Naive B cell (primary cell): Measurements from ENCODE around the gene C20orf204. TPM values are rescaled to one million over a fixed set of nuclear protein-coding genes. Genes with fewer than 3 reads are reported as not detected.
"Not testable (repeated sequence)": the region's sequence is repeated elsewhere in the genome, so short reads cannot be mapped to it uniquely, and the experiment has no call there.

Source experiments
- ATAC-seq, 2 donors: fragments of 150-1000 bp; cut with Tn5 transposase; 2 replicates each; pipeline ENCODE4 v1.10.0; 2021; ENCODE audit warnings: low read depth in 2 of 2, mild to moderate bottlenecking in 2 of 2, moderate library complexity in 2 of 2
- DNase-seq: peaks from one replicate; pipeline ENCODE4 v3.0.0; 2022
- H3K27ac Mint-ChIP-seq, 6 donors: one replicate each; pipeline ENCODE4 v1.8.0; 2020 to 2022; ENCODE audit warnings: mild to moderate bottlenecking in 6 of 6, mixed read lengths in 6 of 6, moderate library complexity in 5 of 6, inconsistent platforms in 2 of 6
- H3K27me3 Mint-ChIP-seq, 3 donors: one replicate each; pipeline ENCODE4 v1.8.0; 2021 to 2022; ENCODE audit warnings: mixed read lengths in 3 of 3, mild to moderate bottlenecking in 1 of 3
- H3K36me3 Mint-ChIP-seq, 2 donors: one replicate each; pipeline ENCODE4 v1.8.0; 2020 to 2022; ENCODE audit warnings: mixed read lengths in 2 of 2, inconsistent platforms in 1 of 2, mild to moderate bottlenecking in 1 of 2
- H3K4me1 Mint-ChIP-seq, 3 donors: one replicate each; pipeline ENCODE4 v1.8.0; 2020 to 2022; ENCODE audit warnings: mixed read lengths in 3 of 3, inconsistent platforms in 1 of 3, mild to moderate bottlenecking in 1 of 3, moderate library complexity in 1 of 3
- H3K4me3 Mint-ChIP-seq, 8 donors: one replicate each; pipeline ENCODE4 v1.8.0; 2020 to 2022; ENCODE audit warnings: mild to moderate bottlenecking in 8 of 8, mixed read lengths in 8 of 8, moderate library complexity in 8 of 8, inconsistent platforms in 2 of 8
- H3K9me3 Mint-ChIP-seq, 7 donors: one replicate each; pipeline ENCODE4 v1.8.0; 2020 to 2022; ENCODE audit warnings: mixed read lengths in 7 of 7, mild to moderate bottlenecking in 5 of 7, inconsistent platforms in 2 of 7, moderate library complexity in 1 of 7
- polyA plus RNA-seq, 6 donors: library from polyadenylated mRNA; unstranded; fragments of 300-500 nt; fragmentation: Illumina TruSeq; gene quantifications; one replicate each; pipeline ENCODE4 v1.2.3, GENCODE V29; 2021; ENCODE audit warnings: low read depth in 6 of 6

Gene C20orf204
- polyA plus RNA-seq, 6 donors from 2014 or later: 0.05 TPM; not detected in 5

DNA sequence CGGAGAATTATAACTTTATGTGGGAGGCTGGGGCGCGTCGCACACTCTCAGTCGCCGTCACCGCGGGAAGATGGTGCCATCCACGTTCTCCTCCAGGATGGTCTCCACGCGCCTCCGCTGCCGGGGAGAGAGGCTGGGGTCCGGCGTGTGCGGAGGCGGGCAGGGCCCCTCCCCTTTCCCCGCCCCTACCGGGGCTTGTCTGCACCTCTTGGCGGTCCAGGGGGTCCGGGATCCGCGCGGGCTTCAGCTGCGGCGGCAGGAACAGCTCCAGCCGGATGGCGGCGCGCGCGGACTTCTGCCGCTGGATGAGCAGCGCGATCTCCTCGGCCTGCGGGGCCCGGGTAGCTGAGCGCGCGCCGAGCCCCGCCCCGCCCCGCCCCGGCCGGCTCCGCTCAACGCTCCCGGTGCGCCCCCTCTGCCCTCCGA lies 47.4 kb downstream of the C20orf204 start:
- peak overlapping the region; percentile 76 to 90 (median 82) for H3K4me3 Mint-ChIP-seq
- no peaks in the 10 kb centered on the region for H3K36me3 Mint-ChIP-seq
- H3K9me3 Mint-ChIP-seq: peaks cover 0 to 7% (median 0%) of the 10 kb centered on the region in 7 donors
- DNase-seq: peak; percentile 66
- peaks cover 36 to 47% (median 44%) of the 10 kb centered on the region in 3 donors for H3K4me1 Mint-ChIP-seq
- peaks cover under 1 to 13% (median 6%) of the 10 kb centered on the region in 3 donors for H3K27me3 Mint-ChIP-seq
- H3K27ac Mint-ChIP-seq: peak overlapping the region in 2 of 6 donors; percentile 89 to 93
- peak; percentile 18 to 21 for ATAC-seq

DNA sequence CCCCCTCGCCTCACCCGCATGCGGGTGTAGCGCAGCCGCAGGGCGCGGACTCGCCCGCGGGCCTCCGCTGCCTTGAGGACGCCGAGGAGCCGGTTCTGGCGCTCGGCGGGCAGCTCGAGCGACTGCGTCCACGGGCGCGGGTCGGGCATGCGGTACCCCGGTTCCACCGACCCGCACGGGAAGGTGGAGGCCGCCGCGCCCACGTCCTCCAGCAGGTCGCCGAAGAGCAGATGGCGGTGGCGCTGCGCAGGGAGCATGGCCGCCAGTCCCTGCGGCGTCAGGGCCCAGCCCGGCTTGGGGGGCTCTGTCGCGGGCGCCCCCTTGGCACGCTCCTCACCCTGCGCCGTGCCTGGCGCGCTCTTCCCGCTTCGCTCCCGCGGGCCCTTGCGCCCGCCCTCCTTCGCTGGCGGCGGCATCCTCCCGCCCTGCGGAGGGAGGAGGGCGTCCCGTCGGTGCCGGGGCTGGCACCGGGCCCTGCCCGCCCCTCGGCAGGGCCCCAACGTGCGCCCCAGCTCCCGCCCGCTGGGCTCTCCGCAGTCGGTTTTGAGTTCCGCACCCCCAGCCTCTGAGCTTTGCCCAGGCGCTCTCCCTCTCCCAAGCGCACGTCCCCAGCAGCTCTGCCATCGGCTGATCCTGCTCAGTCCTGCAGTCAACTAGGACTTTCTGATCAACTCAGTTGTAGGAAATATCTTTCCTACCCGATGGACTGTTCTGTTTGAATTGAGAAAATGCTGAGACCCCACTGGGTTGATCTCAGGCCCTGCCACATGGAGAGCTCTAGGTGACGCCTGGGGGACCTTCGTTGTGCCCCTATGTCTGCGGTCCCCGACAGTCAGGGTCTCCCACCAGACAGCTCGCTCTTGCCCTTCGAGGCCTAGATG lies 48.1 kb downstream of the C20orf204 start, which contains the start of gene LKAAEAR1:
TSS of gene LKAAEAR1 (minus strand) at position 595 of the 881 bp plus-strand sequence. CDS start at position 416, 179 bp downstream.
- Mint-ChIP-seq H3K27me3 (peaks cover 6 to 13% (median 7%) of the 10 kb centered on the region in 3 donors), H3K4me1 (peaks cover 36 to 47% (median 37%) of the 10 kb centered on the region in 3 donors), H3K36me3 (no peaks in the 10 kb centered on the region), H3K9me3 (peaks cover 0 to 7% (median 0%) of the 10 kb centered on the region in 7 donors), H3K4me3 (peak within 1 kb of the TSS; percentile 80 to 94 (median 92)), H3K27ac (peak within 1 kb of the TSS in 5 of 6 donors; percentile 59 to 93 (median 72))
- ATAC-seq (no peak), DNase-seq (no peak)

DNA sequence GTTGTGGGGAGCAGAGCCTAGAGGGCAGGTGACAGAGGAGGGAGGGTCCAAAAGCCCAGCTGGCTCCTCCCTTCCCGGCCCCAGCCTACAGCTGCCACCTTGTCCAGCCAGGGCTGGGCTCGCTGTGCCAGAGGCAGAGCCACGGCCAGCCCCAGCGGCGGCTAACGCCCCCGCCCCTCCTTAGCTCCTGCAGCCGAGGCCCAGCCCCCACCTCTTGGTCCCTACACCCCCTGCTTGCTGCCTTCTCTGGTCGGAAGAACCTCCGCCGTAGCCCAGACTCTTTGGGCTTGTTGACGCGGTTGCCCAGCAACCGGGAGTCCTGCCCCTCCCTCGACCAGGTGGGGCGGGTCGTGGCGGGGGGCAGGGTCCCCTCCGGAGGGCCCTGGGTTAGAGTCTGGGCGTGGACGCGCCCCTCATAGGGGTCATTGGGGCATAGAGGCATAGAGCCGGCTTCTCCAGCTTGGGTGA lies 48.7 kb downstream of the C20orf204 start:
- ATAC-seq (no peak), DNase-seq (no peak)
- peak overlapping the region in 5 of 6 donors; percentile 15 to 89 (median 59) for H3K27ac Mint-ChIP-seq
- H3K27me3 Mint-ChIP-seq: peaks cover 6 to 13% (median 7%) of the 10 kb centered on the region in 3 donors
- H3K4me3 Mint-ChIP-seq: peak overlapping the region in 7 of 8 donors; percentile 80 to 94 (median 92)
- peaks cover 0 to 7% (median 0%) of the 10 kb centered on the region in 7 donors for H3K9me3 Mint-ChIP-seq
- H3K4me1 Mint-ChIP-seq: peaks cover 36 to 47% (median 36%) of the 10 kb centered on the region in 3 donors
- no peaks in the 10 kb centered on the region for H3K36me3 Mint-ChIP-seq

DNA sequence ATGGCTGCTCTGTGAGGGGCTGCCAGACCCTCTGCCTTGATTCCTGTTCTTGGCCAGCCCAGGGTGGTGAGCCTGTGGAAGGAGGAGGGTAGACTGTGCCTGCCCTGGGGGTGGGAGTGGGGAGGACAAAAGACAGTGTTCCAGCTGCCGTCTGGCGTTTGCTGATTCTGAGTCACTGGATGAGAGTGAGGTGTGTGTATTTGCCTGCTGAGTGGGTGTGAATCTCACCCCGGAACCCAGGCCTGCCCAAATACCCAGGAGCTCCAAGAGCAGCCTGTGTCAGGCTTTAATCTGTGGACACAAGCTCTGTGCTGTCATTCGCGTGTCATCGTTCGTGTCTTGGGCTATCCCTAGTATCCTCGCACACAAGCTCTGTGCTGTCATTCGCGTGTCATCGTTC lies 50.8 kb downstream of the C20orf204 start:
- H3K27me3 Mint-ChIP-seq: peaks cover 6 to 13% (median 7%) of the 10 kb centered on the region in 3 donors
- H3K36me3 Mint-ChIP-seq: no peaks in the 10 kb centered on the region
- peaks cover 0 to 7% (median 0%) of the 10 kb centered on the region in 7 donors for H3K9me3 Mint-ChIP-seq
- peaks cover 19 to 30% (median 29%) of the 10 kb centered on the region in 3 donors for H3K4me1 Mint-ChIP-seq
- no peak overlapping the region for H3K4me3 Mint-ChIP-seq
- DNase-seq (no peak), ATAC-seq (no peak)
- H3K27ac Mint-ChIP-seq: peak overlapping the region in 1 of 6 donors; percentile 20

DNA sequence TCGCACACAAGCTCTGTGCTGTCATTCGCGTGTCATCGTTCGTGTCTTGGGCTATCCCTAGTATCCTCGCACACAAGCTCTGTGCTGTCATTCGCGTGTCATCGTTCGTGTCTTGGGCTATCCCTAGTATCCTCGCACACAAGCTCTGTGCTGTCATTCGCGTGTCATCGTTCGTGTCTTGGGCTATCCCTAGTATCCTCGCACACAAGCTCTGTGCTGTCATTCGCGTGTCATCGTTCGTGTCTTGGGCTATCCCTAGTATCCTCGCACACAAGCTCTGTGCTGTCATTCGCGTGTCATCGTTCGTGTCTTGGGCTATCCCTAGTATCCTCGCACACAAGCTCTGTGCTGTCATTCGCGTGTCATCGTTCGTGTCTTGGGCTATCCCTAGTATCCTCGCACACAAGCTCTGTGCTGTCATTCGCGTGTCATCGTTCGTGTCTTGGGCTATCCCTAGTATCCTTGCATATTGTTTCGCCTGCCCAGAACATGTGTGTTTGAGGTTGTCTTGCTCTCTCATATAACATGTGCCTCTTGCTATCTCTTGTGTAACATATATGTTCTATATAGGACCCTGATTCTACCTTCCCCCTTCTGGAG lies 51.3 kb downstream of the C20orf204 start:
- peaks cover 15 to 28% (median 26%) of the 10 kb centered on the region in 3 donors for H3K4me1 Mint-ChIP-seq
- not testable (repeated sequence) for DNase-seq, H3K4me3 Mint-ChIP-seq, H3K27ac Mint-ChIP-seq, ATAC-seq, H3K36me3 Mint-ChIP-seq, H3K9me3 Mint-ChIP-seq
- peaks cover 6 to 13% (median 7%) of the 10 kb centered on the region in 3 donors for H3K27me3 Mint-ChIP-seq

DNA sequence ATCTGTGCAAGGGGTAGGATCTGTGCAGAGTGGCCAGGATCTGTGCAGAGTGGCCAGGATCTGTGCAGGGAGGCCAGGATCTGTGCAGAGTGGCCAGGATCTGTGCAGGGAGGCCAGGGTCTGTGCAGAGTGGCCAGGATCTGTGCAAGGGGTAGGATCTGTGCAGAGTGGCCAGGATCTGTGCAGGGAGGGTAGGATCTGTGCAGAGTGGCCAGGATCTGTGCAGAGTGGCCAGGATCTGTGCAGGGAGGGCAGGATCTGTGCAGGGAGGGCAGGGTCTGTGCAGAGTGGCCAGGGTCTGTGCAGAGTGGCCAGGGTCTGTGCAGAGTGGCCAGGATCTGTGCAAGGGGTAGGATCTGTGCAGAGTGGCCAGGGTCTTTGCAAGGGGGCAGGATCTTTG lies 52.6 kb downstream of the C20orf204 start:
- H3K36me3 Mint-ChIP-seq, DNase-seq, H3K27ac Mint-ChIP-seq, H3K4me3 Mint-ChIP-seq, ATAC-seq, H3K9me3 Mint-ChIP-seq: not testable (repeated sequence)
- peaks cover 6 to 13% (median 7%) of the 10 kb centered on the region in 3 donors for H3K27me3 Mint-ChIP-seq
- H3K4me1 Mint-ChIP-seq: peaks cover 7 to 19% (median 18%) of the 10 kb centered on the region in 3 donors

Other genes with a start within 250 kb of the C20orf204 start
- under 1 TPM in 1 of 6 donors, not detected in 5; 0.15 TPM for gene ZBTB46, start 204.9 kb upstream of the C20orf204 start, polyA plus RNA-seq
- gene ABHD16B, start 174.7 kb upstream of the C20orf204 start, polyA plus RNA-seq: 1 to 10 TPM in 1 of 6 donors, not detected in 5; 1.1 TPM
- 100 to 1,000 TPM in 1 of 6 donors, 10 to 100 TPM in 5; 61.1 to 105 (median 79.9) TPM for gene TPD52L2, start 170.9 kb upstream of the C20orf204 start, polyA plus RNA-seq
- 1 to 10 TPM in 5 of 6 donors, under 1 TPM in 1; 0.23 to 4.2 (median 3.3) TPM for gene DNAJC5, start 141.1 kb upstream of the C20orf204 start, polyA plus RNA-seq
- gene UCKL1, start 79.8 kb upstream of the C20orf204 start, polyA plus RNA-seq: 10 to 100 TPM; 11.3 to 62.0 (median 31.7) TPM
- under 1 TPM in 5 of 6 donors, not detected in 1; 0.16 to 0.69 (median 0.60) TPM for gene ZNF512B, start 66.3 kb upstream of the C20orf204 start, polyA plus RNA-seq
- gene SAMD10, start 56.5 kb upstream of the C20orf204 start, polyA plus RNA-seq: 1 to 10 TPM; 2.0 to 7.1 (median 5.8) TPM
- 10 to 100 TPM; 46.4 to 83.8 (median 66.9) TPM for gene PRPF6, start 55.0 kb upstream of the C20orf204 start, polyA plus RNA-seq
- gene SOX18, start 13.5 kb downstream of the C20orf204 start, polyA plus RNA-seq: not detected
- 10 to 100 TPM; 30.2 to 51.5 (median 41.4) TPM for gene TCEA2, start 27.0 kb downstream of the C20orf204 start, polyA plus RNA-seq
- gene RGS19, start 43.3 kb downstream of the C20orf204 start, polyA plus RNA-seq: 100 to 1,000 TPM; 112 to 170 (median 132) TPM
- 1 to 10 TPM in 5 of 6 donors, under 1 TPM in 1; 0.91 to 3.4 (median 2.3) TPM for gene OPRL1, start 43.9 kb downstream of the C20orf204 start, polyA plus RNA-seq
- gene LKAAEAR1, start 48.2 kb downstream of the C20orf204 start, polyA plus RNA-seq: under 1 TPM in 1 of 6 donors, not detected in 5; 0.47 TPM
- not detected for gene NPBWR2, start 71.4 kb downstream of the C20orf204 start, polyA plus RNA-seq
- gene MYT1, start 128.3 kb downstream of the C20orf204 start, polyA plus RNA-seq: not detected
- gene PCMTD2, start 219.6 kb downstream of the C20orf204 start, polyA plus RNA-seq: 100 to 1,000 TPM in 1 of 6 donors, 10 to 100 TPM in 5; 47.3 to 127 (median 72.2) TPM